HTERT RPE-1 (cell line): Measurements from ENCODE around the gene MGMT.

Experiments used
- in situ Hi-C: fragments of 300-500 bp; cut with MboI; formaldehyde crosslinking; loops from 4 replicates; pipeline ENCODE4 v1.14.3; 2020; ENCODE audit warnings: low sequenced_read_pairs

The MGMT gene

GRCh38 chr10:129538236-129538635, 71.2 kb downstream of the MGMT start:
- in situ Hi-C loops = no loop called here

GRCh38 chr10:129541200-129541599, 74.2 kb downstream of the MGMT start:
- in situ Hi-C loops = no loop called here

GRCh38 chr10:129541748-129542487, 74.9 kb downstream of the MGMT start:
- in situ Hi-C loops = no loop called here

- in situ Hi-C loops = no loop called here
Observed at GRCh38 chr10:129542589-129542988, 75.5 kb downstream of the MGMT start.

- in situ Hi-C loops = no loop called here
Observed at GRCh38 chr10:129544205-129545202, 77.5 kb downstream of the MGMT start.

- in situ Hi-C loops = no loop called here
Observed at GRCh38 chr10:129545261-129545660, 78.2 kb downstream of the MGMT start.

- in situ Hi-C loops = no loop called here
Observed at GRCh38 chr10:129546106-129546505, 79.1 kb downstream of the MGMT start.

GRCh38 chr10:129547608-129548007, 80.6 kb downstream of the MGMT start:
- in situ Hi-C loops = no loop called here

GRCh38 chr10:129548600-129548999, 81.6 kb downstream of the MGMT start:
- in situ Hi-C loops = no loop called here

- in situ Hi-C loops = no loop called here
Observed at GRCh38 chr10:129550076-129550475, 83.0 kb downstream of the MGMT start.

- in situ Hi-C loops = no loop called here
Observed at GRCh38 chr10:129550658-129551057, 83.6 kb downstream of the MGMT start.

- in situ Hi-C loops = no loop called here
Observed at GRCh38 chr10:129552119-129552518, 85.1 kb downstream of the MGMT start.

GRCh38 chr10:129553928-129554327, 86.9 kb downstream of the MGMT start:
- in situ Hi-C loops = no loop called here

GRCh38 chr10:129556316-129556715, 89.3 kb downstream of the MGMT start:
- in situ Hi-C loops = no loop called here

- in situ Hi-C loops = no loop called here
Observed at GRCh38 chr10:129560361-129560760, 93.3 kb downstream of the MGMT start.

- in situ Hi-C loops = no loop called here
Observed at GRCh38 chr10:129562487-129562886, 95.4 kb downstream of the MGMT start.

- in situ Hi-C loops = no loop called here
Observed at GRCh38 chr10:129564923-129565322, 97.9 kb downstream of the MGMT start.

- in situ Hi-C loops = no loop called here
Observed at GRCh38 chr10:129568583-129569344, 101.7 kb downstream of the MGMT start.

GRCh38 chr10:129570185-129570584, 103.1 kb downstream of the MGMT start:
- in situ Hi-C loops = no loop called here

- in situ Hi-C loops = no loop called here
Observed at GRCh38 chr10:129579228-129579627, 112.2 kb downstream of the MGMT start.

GRCh38 chr10:129580010-129580409, 113.0 kb downstream of the MGMT start:
- in situ Hi-C loops = no loop called here
